Endothelial cell of umbilical vein (primary cell): ENCODE data around the gene GALNT13. TPM values are rescaled to one million over a fixed set of nuclear protein-coding genes. Genes with fewer than 3 reads are reported as not detected.

Experiments used
- BruUV-seq: library from RNA; stranded (reverse); fragments of 400-500 nt; replicated peaks from 2 replicates; lab custom pipeline; 2021; lab: Mats Ljungman, UMichigan
- CTCF ChIA-PET: fragments of 300-600, 350-600 bp; sonication (Branson Sonifier 250); formaldehyde crosslinking; loops from one replicate; lab custom pipeline; 2021; ENCODE audit warnings: antibody characterized with exemption, inconsistent platforms; lab: Charles Lee
- POLR2A ChIA-PET: fragments of 300-600, 350-600 bp; sonication (Branson Sonifier 250); formaldehyde crosslinking; loops from one replicate; lab custom pipeline; 2021; ENCODE audit warnings: antibody characterized with exemption, inconsistent platforms; lab: Charles Lee
- DNase-seq: peaks from one replicate; pipeline ENCODE4 v3.0.0-alpha.2; 2011; ENCODE audit warnings: low read depth, low spot score
- FAIRE-seq: peaks from 2 replicates; lab custom pipeline; 2011; peaks lifted over from hg19 to GRCh38; lab: Jason Lieb, UNC
- H2AFZ ChIP-seq: 2 replicates; pipeline ENCODE4 v1.6.0; 2012; ENCODE audit warnings: low read depth, low read length, control low read depth, inconsistent platforms
- H3K27ac ChIP-seq: 2 replicates; pipeline ENCODE4 v1.5.1; 2011; ENCODE audit warnings: low read depth, mild to moderate bottlenecking, control low read depth, low read length, moderate library complexity; ENCODE audit not compliant: insufficient read depth
- H3K27me3 ChIP-seq, 2 experiments: 2 replicates each; pipeline versions ENCODE4 v1.6.0 to v1.6.1; 2011; ENCODE audit warnings: low read length in 2 of 2, mixed read lengths in 1 of 2; ENCODE audit not compliant: control insufficient read depth in 2 of 2, insufficient read depth in 2 of 2
- H3K36me3 ChIP-seq, 2 experiments: 2 replicates in 1 of 2; 3 replicates in 1 of 2; pipeline ENCODE4 v1.5.1; 2011; ENCODE audit warnings: low read length in 2 of 2, mild to moderate bottlenecking in 1 of 2, moderate library complexity in 1 of 2; ENCODE audit not compliant: control insufficient read depth in 2 of 2, insufficient read depth in 2 of 2; ENCODE audit errors: extremely low read depth in 1 of 2
- H3K4me1 ChIP-seq: 3 replicates; pipeline ENCODE4 v1.5.1; 2011; ENCODE audit warnings: mild to moderate bottlenecking, low read length; ENCODE audit not compliant: control insufficient read depth, insufficient read depth; ENCODE audit errors: extremely low read depth
- H3K4me2 ChIP-seq: 2 replicates; pipeline ENCODE4 v1.6.1; 2011; ENCODE audit warnings: low read length, control low read depth, mixed read lengths; ENCODE audit not compliant: insufficient read depth
- H3K4me3 ChIP-seq, 3 experiments: fragments of 200-600 bp in 1 of 3; sonication (generic), shearing (Covaris generic) in 1 of 3; replicated peaks in 1 of 3; 2 replicates each; pipeline ENCODE4 v1.5.1; 2011 to 2016; ENCODE audit warnings: control low read depth in 3 of 3, low read length in 3 of 3, mild to moderate bottlenecking in 2 of 3, inconsistent platforms in 1 of 3, low read depth in 1 of 3, moderate library complexity in 1 of 3; ENCODE audit not compliant: insufficient read depth in 1 of 3
- H3K79me2 ChIP-seq: 2 replicates; pipeline ENCODE4 v1.6.0; 2012; ENCODE audit warnings: low read length, inconsistent platforms; ENCODE audit not compliant: control insufficient read depth, insufficient read depth
- H3K9ac ChIP-seq: replicated peaks from 2 replicates; pipeline ENCODE3; 2011; ENCODE audit warnings: low read length, control low read depth; ENCODE audit not compliant: insufficient read depth; ENCODE audit errors: extremely low read depth
- H3K9me1 ChIP-seq: replicated peaks from 3 replicates; pipeline ENCODE4 v1.6.0; 2011; ENCODE audit warnings: mild to moderate bottlenecking, low read length; ENCODE audit not compliant: control insufficient read depth, insufficient read depth; ENCODE audit errors: extremely low read depth
- H3K9me3 ChIP-seq: replicated peaks from 2 replicates; pipeline ENCODE4 v1.5.1; 2012; ENCODE audit warnings: low read length, inconsistent platforms; ENCODE audit not compliant: control insufficient read depth, insufficient read depth
- H4K20me1 ChIP-seq: replicated peaks from 2 replicates; pipeline ENCODE3; 2011; ENCODE audit warnings: mild to moderate bottlenecking, low read length; ENCODE audit not compliant: control insufficient read depth, insufficient read depth; ENCODE audit errors: extremely low read depth
- CTCF ChIP-seq, 2 donors: IDR thresholded peaks; 1 replicate in 1 of 2; 2 replicates in 1 of 2; pipeline ENCODE4 v1.5.1; 2011; ENCODE audit warnings: low read length in 2 of 2, mild to moderate bottlenecking in 2 of 2, moderate library complexity in 2 of 2, control low read depth in 1 of 2, inconsistent platforms in 1 of 2, low read depth in 1 of 2; ENCODE audit not compliant: insufficient read depth in 1 of 2; ENCODE audit errors: extremely low read depth in 1 of 2
- EZH2 ChIP-seq: IDR thresholded peaks from 2 replicates; pipeline ENCODE4 v1.6.1; 2012; ENCODE audit warnings: borderline replicate concordance, low read depth, mild to moderate bottlenecking, moderate library complexity, low read length, inconsistent platforms; ENCODE audit not compliant: severe bottlenecking
- FOS ChIP-seq: IDR thresholded peaks from 2 replicates; pipeline ENCODE4 v1.6.1; 2011; ENCODE audit warnings: mild to moderate bottlenecking, low read length, moderate library complexity, borderline replicate concordance; ENCODE audit not compliant: insufficient read depth
- GATA2 ChIP-seq: IDR thresholded peaks from 2 replicates; pipeline ENCODE4 v1.7.0; 2011; ENCODE audit warnings: low read depth, mild to moderate bottlenecking, moderate library complexity, mixed read lengths, low read length; ENCODE audit not compliant: insufficient read length, insufficient read depth
- JUN ChIP-seq: IDR thresholded peaks from 2 replicates; pipeline ENCODE4 v1.6.1; 2011; ENCODE audit warnings: borderline replicate concordance, low read depth; ENCODE audit not compliant: insufficient read length, insufficient read depth
- MYC ChIP-seq: IDR thresholded peaks from one replicate; pipeline ENCODE4 v1.6.1; 2011; ENCODE audit warnings: mild to moderate bottlenecking, low read depth, low read length
- POLR2A ChIP-seq: IDR thresholded peaks from 2 replicates; pipeline ENCODE4 v1.6.1; 2012; ENCODE audit warnings: low read depth, mild to moderate bottlenecking, control low read depth, low read length
- POLR2AphosphoS5 ChIP-seq: IDR thresholded peaks from 2 replicates; pipeline ENCODE4 v1.6.1; 2012; ENCODE audit warnings: low read depth, mild to moderate bottlenecking, control low read depth, low read length, moderate library complexity; ENCODE audit not compliant: insufficient read depth
- dilution Hi-C: fragments of 300-500 bp; cut with MboI; formaldehyde crosslinking; loops from one replicate; pipeline ENCODE4 v1.15.0; 2019; ENCODE audit warnings: low sequenced_read_pairs; ENCODE audit not compliant: extremely low pct_ligation_motif_present
- intact Hi-C: fragments of 100-400 bp; cut with micrococcal nuclease; formaldehyde crosslinking; loops from one replicate; pipeline ENCODE4 v1.10.0; 2022
- polyA plus RNA-seq, 4 experiments: library from polyadenylated mRNA; depleted of rRNA in 3 of 4; stranded (reverse) in 3 of 4; unstranded in 1 of 4; fragments of >200 nt; gene quantifications; 2 replicates each; pipeline versions ENCODE4 v1.2.1 to v1.2.3, GENCODE V29; 2011 to 2012; ENCODE audit warnings: missing spikeins in 1 of 4
- total RNA-seq: library from RNA; stranded (reverse); gene quantifications from 2 replicates; pipeline ENCODE4 v1.2.3, GENCODE V29; 2021
- TF ChIP-seq, protein P1 (sequence below): IDR thresholded peaks from 2 replicates; pipeline ENCODE4 v1.6.1; 2011; ENCODE audit not compliant: insufficient read depth, insufficient read length

The GALNT13 gene
- total and polyA plus RNA-seq, 2 donors (not counting 3 experiments of a cell fraction or from before 2014, with no cell fraction given), result 0.06 TPM; not detected in 1

DNA sequence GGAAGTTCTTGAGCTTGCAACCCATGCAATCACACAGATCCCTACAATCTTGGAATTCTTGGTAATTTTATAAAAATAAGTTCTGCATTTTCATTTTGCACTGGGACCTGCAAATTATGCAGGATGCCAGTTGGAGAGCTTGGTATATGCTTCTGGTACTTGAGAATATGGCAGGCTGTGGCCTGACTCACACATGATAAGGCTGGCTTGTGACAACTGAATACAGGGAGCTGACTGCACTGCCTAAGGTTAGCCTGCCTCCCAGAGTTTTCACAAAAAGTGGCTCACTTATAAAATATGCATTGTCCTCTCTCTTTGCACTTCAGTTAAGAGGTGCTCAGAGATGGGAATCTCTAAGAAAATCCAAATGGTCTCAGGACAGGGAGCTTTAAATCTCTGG, 561.3 kb downstream of the GALNT13 start:
- CTCF ChIA-PET, result no interaction called here
- Histone ChIP-seq H4K20me1 (no peaks in the 10 kb centered on the region), H3K27ac (no peak overlapping the region), H3K9ac (no peak overlapping the region), H3K27me3 (no peaks in the 10 kb centered on the region), H3K4me2 (no peak overlapping the region), H3K4me3 (no peak overlapping the region), H2AFZ (no peak overlapping the region), H3K79me2 (no peaks in the 10 kb centered on the region), H3K9me3 (no peaks in the 10 kb centered on the region), H3K36me3 (no peaks in the 10 kb centered on the region), H3K4me1 (no peaks in the 10 kb centered on the region), H3K9me1 (no peaks in the 10 kb centered on the region)
- POLR2A ChIA-PET, result no interaction called here
- FAIRE-seq (no peak), DNase-seq (no peak)
- TF ChIP-seq, protein P1, sequence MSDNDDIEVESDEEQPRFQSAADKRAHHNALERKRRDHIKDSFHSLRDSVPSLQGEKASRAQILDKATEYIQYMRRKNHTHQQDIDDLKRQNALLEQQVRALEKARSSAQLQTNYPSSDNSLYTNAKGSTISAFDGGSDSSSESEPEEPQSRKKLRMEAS, result no peak
- TF ChIP-seq GATA2 (no peak), MYC (no peak), POLR2A (no peak), JUN (no peak), FOS (no peak), CTCF (IDR thresholded peaks at IDR 0.05; ENCODE audit: extremely low read depth in 1 of 2, insufficient read depth in 1 of 2, low read depth in 1 of 2, low read length in 2 of 2) (no peak), POLR2AphosphoS5 (no peak), EZH2 (no peak)
- dilution Hi-C loops (no loop called here), intact Hi-C loops (no loop called here)
- no TSS peak for BruUV-seq
